Measurements from ENCODE around the gene ATP1A2.

ATP1A2 gene

DNA sequence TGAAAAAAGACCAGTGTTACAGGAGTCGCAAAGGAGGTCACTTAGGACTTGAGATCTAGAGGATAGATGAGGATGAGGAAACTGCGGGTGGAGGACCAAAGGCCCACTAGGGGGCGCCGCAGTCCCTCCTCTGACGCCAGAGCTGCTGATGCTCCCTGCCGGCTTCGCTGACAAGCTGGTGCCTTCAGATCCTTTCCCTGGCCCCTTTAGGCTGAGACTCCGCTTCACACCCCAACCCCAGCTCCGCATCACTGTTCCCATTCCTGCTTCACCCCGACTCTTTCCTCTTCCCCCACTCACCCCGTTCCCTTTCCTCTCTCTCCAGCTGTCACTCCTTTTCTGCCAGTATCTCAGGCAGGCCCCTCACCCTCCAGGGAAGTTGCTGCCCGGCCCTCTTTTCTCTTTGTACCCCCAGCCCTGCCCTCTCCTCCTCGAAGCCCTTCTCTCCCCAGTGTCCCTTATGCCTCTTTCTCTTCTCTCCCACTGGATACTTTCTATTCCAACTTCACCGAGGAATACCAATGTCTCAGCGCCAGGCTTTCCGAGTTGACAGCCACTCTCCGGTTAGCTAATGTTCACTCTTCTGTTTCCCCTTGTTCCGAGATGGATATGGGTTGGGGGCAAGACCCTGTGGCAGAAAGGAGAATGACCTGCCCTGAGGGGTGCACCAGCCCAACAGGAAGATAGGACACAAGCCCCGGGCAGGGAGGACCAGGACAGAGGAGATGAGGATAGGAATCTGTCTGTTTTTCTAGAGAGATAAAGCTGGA is 29.7 kb upstream of the ATP1A2 start:
- peak; percentile 49 to 75 for DNase-seq

DNA sequence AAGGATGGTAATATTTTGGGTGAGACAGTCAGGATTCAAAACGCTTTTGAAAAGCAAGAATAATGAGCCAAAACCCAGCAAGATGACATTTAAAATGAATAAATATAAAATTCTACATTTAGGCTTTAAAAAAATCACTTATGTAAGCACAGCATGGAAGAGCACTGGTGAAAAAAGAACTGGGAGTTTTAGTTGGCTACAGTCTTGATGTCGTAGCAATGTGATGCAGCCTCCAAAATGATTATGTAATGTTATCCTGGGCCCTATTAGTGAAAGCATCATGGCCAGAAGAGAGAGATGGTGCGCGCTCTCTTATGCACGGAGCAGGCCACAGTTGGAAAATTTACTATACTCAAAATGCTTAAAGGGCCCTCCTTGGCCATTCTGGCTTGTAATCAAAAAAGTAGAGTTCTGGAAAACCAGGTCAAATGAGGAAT is 29.1 kb upstream of the ATP1A2 start:
- no peak for DNase-seq

DNA sequence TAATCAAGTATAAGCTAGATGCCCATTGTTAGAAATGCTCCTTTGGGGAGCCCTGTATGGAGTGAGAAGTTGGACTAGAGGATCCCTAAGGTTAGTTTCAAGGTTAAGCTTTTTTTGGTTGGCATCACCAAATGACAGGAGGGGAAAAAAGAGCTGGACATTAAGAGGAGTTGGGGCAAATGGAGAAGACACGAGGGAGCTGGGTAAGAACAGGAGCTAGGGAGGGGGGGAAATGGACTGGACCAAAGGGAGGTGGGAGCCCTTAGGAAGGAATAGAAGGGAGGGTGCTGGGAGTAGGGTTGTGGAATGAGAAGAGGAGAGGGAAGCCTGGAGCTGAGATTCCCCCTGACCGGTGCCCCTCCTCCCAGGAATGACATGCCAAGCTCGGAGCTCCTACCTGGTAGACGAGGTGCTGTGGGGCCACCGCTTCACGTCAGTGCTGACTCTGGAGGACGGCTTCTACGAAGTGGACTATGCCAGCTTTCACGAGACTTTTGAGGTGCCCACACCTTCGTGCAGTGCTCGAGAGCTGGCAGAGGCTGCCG is 28.4 kb upstream of the ATP1A2 start:
- DNase-seq = no peak

DNA sequence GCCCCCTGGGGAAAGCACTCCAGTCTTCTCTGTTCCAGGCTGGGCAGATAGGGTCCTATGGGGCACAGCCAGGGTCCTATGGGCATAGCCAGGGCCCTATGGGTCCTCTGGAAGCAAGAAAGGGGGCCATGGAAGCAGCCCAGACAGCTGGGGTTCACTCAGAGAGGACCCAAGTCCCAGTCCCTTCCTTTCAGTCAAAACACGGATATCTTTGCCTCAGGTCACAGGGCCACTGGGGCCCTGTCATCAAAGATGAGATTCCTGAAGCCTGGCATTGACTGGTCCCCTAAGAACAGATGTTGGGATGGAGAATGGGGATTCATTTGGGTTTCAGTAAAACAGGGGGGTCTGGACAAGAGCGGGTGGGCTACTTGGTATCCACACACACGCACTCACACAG is 25.7 kb upstream of the ATP1A2 start:
- DNase-seq = no peak

DNA sequence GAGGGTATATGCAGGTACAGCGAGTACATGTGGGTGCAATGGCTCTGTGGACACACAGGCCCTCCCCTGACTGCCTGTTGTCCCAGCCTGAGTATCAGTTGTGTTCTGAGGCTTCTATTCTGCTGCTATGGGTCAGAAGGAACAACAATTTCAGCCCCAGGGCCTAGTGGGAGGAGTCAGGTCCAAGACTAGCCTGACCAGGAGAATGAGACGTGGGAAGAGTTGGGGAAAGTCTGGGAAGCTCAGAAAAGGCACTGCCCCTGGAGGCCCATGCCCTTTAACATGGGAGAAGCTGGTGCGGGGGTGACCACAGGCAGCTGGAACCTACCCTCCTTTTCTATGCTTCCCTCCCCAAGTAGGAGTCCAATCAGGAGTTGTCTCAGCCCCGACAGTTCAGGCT is 24.8 kb upstream of the ATP1A2 start:
- no peak for DNase-seq

DNA sequence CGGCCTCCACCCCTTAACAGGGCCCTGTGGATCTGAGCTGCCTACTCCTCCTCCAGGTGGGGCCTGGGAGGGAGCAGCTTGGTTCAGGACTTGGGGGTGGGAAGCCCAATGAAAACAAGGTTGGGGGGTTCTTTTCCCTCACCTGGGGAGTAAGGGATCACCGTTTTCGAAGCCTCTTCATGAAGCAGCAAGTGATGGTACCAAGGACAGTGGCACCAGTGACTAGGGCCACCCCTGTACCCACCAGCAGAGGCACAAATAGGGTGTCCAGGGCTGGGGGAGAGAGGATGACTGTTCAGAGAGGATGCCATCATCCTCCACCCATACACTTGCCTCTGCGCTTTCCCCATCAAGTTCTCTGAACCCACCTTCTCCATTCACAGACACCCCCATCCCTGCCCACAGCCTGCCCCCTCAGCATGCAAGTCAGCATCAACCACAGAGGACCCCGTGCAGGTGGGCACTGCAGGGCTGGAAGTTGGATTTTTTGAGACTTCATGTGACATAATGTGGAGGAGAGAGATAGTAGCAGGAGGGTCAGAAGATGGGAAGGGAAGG is 23.8 kb upstream of the ATP1A2 start:
- DNase-seq = no peak

DNA sequence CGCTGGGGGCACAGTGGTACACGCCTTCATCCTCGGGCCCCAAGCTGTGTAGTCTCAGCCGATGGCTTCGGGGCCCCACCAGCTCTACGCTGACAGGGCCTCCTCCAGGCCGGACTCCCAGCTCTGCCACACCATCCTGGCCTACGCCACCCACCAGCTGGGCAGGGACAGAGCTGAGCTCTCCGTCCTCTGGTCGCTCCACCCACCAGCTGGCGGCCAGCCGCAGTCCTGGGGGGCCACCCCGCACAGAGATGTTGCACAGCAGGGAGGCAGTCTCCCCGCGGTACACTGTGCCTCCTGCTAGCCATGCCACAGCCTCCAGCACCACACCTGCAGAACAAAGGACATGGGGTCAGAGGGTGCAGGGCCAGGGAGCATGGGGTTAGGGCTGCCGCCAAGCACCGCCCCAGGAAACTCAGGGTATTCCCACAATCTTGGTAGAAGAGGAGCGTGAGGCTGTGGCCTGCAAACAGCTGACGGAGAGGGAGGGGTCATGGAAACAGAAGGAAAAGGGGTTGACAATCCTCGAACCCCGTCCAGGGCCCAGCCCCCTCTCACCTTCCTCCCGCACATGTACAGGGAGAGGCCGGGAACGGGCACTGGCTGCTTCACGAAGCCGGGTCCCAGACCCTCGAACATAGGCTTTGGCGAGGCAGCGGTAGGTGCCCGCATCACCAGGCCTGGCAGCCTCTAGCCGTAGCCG is 23.0 kb upstream of the ATP1A2 start:
- DNase-seq = no peak

DNA sequence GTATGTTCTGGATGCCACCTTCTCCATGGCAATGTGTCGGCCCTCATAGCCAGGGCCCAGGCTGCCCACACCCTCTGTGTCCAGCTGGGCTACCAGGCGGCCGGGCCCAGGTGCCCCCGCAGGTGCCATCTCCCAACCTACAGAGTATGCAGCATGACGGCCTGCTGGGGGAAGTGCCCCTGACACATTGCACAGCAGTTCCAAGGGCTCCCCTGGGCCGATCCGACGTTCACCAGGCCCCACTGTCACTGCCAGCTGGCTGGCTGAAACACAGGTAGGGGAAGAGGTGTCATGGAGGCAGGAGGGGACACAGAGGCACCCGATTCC is 22.5 kb upstream of the ATP1A2 start:
- no peak for DNase-seq

DNA sequence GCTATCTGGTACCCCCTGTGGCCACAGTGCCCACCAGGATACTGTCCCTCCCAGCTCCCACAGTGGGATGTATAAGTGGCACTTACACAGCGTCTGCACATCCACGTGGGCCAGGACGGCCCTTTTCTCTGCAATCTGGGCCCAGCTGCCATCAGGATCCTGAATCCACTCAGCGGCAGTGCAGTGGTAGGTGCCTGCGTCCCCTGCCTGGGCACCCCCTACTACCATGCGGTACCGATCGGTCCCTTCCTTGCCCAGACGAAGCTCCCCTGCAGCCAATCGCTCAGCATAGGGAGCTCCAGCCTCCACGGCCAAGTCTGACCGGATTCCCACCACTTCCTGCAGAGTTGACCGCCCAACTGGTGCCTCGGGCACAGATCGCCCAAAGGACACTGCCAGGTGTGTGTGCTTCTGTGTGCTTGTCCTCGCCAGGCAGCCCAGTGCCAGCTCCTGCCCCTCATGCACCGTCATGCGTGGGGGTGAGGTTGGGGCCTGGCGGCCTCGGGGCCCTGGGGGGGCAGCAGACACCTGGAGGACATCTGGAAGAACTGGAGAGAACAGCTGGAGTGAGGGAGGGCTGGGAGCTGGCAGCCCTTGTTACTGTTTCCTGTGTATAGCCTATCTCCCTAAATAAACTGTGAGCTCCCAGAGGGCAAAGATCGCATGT is 21.8 kb upstream of the ATP1A2 start:
- no peak for DNase-seq

DNA sequence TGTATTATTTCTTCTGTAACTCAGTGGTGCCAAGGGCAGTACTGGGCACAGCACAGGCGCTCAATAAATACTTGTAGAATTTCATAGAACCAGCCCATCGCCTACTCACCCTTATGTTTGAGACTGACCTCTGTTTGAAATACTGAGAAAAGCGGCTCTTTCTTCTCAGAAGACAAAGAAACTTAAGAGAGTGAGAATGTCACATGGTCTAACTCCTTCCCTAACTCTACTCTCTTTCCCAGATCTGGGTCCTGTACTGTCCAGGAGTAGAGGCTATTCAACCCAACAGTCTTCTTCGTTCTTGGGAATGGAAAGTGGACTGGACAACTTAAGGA is 21.3 kb upstream of the ATP1A2 start:
- DNase-seq = no peak

DNA sequence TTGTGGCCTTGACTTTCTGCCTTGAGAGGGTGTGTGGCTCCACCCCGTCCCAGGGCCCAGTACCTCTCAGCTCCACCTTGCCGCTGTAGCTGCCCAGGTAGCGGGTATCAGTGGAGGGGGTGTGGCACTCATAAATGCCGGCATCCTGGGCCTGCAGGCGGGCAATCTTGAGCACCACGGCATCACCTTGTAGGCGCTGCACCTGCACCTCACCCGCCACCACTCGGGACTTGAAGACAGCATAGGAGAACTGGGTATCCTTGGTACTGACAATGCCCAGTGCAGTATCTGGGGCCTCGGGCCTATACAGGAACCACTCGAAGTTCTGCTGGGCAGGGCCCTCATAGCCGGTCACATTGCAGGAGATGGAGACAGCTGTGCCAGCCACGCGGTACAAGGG is 20.8 kb upstream of the ATP1A2 start:
- DNase-seq = no peak

DNA sequence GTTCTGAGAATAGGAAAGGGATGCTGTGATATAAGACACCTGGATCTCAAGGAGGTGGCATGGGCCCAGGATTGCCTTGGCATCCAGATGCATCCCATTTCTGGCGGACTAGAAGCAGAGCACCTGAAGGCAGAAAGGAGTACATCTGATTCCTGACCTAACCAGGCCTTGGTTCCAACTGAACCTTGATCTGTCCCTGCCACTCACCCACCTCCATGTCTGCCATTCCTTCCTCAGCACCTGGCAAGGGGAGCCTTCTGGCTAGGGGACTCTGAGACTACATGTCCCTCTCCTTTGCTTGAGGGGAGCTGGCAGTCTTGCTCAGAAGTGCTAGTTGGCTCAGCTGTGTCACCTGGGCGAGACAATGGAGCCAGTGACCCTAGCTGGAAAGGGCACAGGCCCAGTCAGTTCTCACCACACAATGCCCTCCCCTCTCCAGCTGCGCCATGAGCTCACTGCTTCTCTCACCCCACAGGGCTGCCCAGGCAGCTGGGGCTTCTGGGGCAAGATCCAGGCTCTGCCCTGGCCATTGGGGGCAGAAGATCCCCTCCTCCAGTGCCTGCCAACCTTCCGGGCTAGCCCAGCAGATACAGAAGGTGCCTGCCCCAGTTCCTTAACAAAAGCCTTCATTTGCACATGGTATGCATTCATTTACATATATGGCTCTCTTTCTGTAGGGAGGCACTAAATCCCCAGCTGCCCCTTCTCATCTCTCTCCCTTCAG is 20.0 kb upstream of the ATP1A2 start:
- DNase-seq = no peak

DNA sequence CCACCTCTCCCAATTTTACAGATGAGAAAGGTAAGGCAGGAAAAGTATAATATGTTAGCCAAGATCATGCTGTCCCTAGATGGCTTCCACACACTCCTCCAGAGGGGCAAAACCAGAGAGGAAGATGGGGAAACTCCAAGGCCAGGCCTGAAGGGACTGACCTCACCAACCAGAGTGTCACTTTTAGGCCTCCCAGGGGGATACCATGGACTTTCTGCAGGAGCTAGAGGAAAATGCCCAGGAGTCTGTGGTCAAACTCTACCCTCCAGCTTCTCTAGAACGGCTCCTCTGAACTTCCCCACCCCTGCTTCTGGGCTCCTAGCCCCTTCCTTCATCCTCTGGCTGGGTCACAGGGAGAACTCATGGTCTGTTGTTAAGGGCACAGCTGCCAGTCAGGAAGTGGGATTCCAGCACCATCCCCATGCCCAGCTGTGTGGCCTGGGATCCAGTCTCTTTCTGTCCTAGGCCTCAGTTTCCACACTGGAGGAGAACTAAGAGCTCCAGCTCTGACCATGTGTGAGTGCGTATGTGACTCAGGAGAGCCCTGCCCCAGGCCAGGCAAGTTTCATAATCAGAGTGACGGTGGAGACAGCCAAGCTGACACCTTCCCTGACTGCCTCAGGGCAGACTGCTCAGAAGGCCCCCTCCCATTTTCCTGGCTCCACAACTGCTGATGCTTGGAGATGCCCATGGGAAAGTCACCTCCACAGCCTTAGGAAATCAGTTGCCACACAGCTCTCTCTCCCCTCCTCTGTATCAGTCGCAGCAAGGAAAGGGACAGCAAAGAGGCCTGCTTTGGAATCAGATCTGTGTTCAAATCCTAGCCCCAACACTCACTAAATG is 19.1 kb upstream of the ATP1A2 start:
- DNase-seq = no peak

DNA sequence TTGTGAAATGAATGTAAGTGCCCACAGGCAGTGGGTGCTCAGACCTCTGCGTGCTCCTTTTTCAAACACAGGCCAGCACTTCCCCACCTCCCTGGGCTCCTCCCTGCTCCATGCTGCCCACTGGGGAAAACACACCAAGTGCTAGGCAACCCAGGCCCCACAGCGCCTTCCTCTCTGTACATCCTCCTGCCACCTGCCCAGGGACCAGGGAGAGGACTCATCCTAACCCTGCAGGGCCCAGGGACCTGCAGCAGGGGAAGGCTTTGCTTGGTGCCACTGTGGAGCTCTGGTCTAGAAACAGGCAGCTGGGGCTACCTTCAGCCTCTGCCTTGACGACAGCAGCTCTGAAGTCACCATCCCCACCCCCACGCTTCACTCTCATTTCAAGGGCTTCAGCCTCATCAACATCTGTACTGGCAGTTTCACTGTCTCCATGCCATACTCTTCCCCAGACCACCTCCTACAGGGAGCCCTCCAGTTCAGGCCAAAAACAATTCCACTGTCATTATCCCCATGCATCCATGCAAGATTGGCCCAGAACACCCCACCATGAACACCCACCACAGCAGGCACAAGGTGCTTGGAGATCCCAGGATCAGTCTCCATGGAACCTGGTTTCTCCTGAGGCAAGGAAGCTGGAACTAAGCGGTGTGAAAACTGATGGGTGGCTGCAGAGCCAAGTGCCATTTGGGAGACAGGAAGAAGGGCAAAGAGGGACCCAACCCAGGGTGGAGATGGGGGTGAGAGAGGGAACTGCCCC is 18.2 kb upstream of the ATP1A2 start:
- DNase-seq = no peak

DNA sequence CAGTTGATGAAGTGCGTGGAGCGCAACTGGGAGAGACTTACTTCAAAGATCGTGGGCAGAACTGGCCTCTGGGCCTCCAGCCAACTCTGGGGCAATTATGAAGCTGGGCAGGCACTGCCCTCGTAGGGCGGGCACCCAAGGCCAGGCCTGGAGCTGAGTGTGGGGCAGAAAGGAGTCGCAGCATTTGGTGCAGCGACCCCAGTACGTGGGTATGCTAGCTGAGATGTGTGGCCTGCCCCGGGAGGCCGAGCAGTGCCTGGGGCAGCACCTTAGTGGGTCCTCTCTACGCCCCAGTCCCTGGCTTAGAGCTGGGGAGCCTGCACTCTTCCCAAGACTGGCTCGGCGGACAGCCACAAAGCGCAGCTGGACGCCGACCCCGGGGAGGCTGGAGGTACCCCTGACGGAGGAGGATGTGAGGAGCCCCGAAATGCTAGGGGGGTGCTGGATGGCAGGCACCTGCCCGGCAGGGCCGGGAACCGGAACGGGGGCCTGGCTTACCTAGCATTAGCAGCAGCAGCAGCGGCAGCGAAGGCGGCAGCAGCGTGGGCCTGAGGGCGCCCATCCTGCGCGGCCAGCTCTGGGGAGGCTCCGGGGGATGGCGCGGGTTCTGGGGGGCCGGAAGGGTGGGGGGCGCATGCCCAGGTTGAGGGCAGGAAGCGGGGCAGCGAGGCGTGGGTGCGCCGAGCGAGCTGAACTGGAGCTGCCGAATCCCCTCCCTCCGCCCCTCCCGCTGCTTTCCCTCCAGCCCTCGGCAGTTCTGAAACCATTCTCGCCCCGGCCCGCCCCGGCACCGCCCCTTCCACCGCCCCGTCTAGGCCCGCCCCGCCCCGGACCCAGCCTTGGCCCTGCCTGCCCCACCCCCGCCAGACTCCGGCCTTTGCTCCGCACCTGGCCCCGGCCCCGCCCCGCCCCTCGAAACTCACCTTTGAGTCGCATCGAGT is 17.4 kb upstream of the ATP1A2 start, which contains the start of gene IGSF8:
Gene IGSF8 (minus strand): TSS at position 709 of the 941 bp plus-strand sequence. CDS start 147 bp downstream, at position 562.
- peak; percentile 39 to 71 for DNase-seq

DNA sequence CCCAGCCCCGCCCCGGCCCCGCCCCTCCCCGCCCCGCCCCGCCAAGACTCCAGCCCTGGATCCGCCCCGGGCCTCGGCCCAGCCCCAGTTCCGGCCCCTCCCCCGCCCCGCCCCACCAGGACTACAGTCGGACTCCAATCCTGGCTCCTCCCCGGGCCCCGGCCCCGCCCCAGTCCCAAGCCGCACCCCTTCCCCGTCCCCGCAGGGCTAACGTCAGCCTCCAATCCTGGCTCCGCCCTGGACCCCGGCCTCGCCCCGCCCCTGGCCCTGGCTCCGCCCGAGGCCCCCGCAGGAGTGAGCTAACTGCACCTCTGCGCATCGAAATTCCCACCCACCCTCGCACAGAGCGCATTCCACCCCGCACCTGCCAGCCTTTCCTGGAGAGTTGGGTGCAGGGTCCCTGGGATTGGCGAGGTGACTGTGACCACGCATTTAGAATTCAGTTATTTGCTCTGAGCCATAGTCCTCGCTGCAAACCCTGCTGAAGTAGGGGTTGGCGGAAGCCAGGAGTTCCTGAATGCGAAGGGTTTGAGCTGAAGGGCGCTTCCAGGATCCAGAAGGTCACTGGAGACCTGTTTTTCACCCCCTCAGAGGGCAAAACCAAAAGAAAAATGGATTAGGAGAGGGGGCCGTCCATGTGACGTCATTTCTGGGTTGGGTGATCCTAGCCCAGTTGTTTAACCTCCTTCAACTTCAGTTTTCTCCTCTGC is 16.6 kb upstream of the ATP1A2 start:
- peak; percentile 79 to 88 for DNase-seq

DNA sequence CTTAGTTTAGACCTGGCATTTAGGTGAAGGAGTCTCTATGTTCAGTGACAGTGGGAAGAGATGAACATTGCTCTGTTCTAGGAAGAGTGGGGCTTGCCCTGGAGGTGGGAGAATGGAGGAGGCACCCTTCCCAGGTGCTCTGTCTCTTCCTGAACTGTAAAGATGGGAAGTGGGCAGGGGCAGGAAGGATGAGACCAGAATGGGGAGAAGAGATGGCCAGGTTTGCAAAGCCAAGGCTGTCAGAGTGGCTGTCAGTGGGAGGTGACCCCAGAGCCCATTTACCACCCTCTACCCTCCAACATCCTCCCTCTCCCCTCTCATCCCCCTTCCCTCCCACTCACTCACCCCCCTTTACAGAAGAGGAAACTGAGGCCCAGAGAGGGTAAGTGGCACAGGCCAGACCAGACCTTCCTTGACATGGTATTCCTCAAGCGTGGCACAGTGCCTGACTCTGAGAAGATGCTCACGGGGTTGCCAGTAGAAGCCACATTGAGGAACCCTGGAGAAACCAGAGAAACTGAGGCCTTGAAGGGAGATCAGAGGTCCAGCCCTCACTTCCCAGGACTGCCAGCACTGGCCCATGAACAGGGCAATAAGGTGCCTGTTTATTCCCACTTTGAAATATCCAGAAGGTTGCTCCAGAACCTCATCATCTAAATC is 15.7 kb upstream of the ATP1A2 start:
- no peak for DNase-seq

DNA sequence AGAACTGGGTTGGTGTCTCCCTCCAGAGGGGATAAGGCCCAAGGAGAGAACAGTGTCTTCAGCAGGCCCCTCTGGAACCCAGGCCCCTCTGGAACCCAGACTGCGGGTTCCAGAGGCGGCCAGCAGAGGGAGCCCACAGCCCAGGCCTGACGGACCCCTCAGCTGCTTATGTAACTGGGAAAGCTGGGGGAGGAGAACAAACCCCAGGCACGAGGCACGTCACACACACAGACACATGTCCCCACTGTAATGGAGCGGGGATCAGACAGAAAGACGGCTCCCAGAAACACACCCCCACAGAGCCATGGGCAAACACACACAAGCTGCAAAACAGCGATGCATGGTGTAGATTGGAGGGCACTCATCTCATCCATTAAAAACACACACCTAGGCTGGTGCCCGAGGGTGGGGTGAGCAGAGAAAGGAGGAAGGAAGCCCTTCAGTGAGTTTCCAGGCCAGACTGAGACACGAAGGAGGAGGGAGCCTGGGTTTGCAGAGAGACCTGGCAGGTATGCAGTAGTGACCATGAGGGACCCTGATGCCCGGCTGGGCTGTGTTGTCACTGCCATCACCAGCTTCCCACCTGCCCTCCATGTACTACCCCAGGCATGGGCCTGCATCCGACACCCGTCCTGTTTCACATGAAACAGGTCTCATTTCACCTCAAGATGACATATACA is 14.4 kb upstream of the ATP1A2 start:
- DNase-seq = peak; percentile 49 to 82
